GM12878 (cell line): Measurements from ENCODE around the gene HTRA3. TPM values are rescaled to one million over a fixed set of nuclear protein-coding genes. Genes with fewer than 3 reads are reported as not detected.

Experiments used
- ATAC-seq: fragments of 200-7000 bp; cut with Tn5 transposase; 3 replicates; pipeline ENCODE4 v1.9.1; 2020; ENCODE audit warnings: mild to moderate bottlenecking, moderate library complexity
- BruUV-seq: library from RNA; stranded (reverse); fragments of 400-500 nt; replicated peaks from 2 replicates; lab custom pipeline; 2021; lab: Mats Ljungman, UMichigan
- CTCF ChIA-PET: fragments of 300-600 bp; sonication (Branson Sonifier 250); formaldehyde crosslinking; extraction: SDS; loops from one replicate; lab custom pipeline; 2021; ENCODE audit warnings: inconsistent platforms; lab: Yijun Ruan, JAX
- POLR2A ChIA-PET: fragments of 350-600 bp; formaldehyde crosslinking; extraction: SDS; loops from one replicate; lab custom pipeline; 2021; ENCODE audit warnings: inconsistent platforms; lab: Charles Lee
- RAD21 ChIA-PET: fragments of 300-600 bp; sonication (Branson Sonifier 250); formaldehyde crosslinking; loops from one replicate; lab custom pipeline; 2023; ENCODE audit warnings: antibody characterized with exemption; ENCODE audit not compliant: unreplicated experiment; lab: Charles Lee
- SMC1A ChIA-PET: fragments of 300-600 bp; sonication (Branson Sonifier 250); formaldehyde crosslinking; loops from one replicate; lab custom pipeline; 2023; ENCODE audit not compliant: unreplicated experiment, uncharacterized antibody; lab: Charles Lee
- DNase-seq: peaks from one replicate; pipeline ENCODE4 v3.0.0-alpha.2; 2011; ENCODE audit warnings: low read depth, low spot score
- FAIRE-seq: peaks from 3 replicates; lab custom pipeline; 2011; peaks lifted over from hg19 to GRCh38; lab: Jason Lieb, UNC
- H2AFZ ChIP-seq: 2 replicates; pipeline ENCODE4 v1.6.0; 2011; ENCODE audit warnings: low read depth, low read length, control low read depth; ENCODE audit not compliant: control insufficient read depth
- H3K27ac ChIP-seq: 2 replicates; pipeline ENCODE4 v1.5.1; 2011; ENCODE audit warnings: control low read depth; ENCODE audit not compliant: control insufficient read depth, insufficient read depth
- H3K27me3 ChIP-seq, 2 experiments: replicated peaks in 1 of 2; 2 replicates each; pipeline versions ENCODE4 v1.6.0 to v1.6.1; 2011; ENCODE audit warnings: low read length in 1 of 2; ENCODE audit not compliant: control insufficient read depth in 2 of 2, insufficient read depth in 2 of 2
- H3K36me3 ChIP-seq, 2 experiments: 2 replicates each; pipeline ENCODE4 v1.5.1; 2011; ENCODE audit warnings: low read length in 1 of 2; ENCODE audit not compliant: control insufficient read depth in 2 of 2, insufficient read depth in 2 of 2
- H3K4me1 ChIP-seq: 2 replicates; pipeline ENCODE4 v1.6.1; 2011; ENCODE audit warnings: mild to moderate bottlenecking, low read length, moderate library complexity, mixed read lengths; ENCODE audit not compliant: control insufficient read depth, insufficient read depth
- H3K4me2 ChIP-seq: 2 replicates; pipeline ENCODE4 v1.6.0; 2011; ENCODE audit warnings: control low read depth; ENCODE audit not compliant: control insufficient read depth, insufficient read depth
- H3K4me3 ChIP-seq: fragments of 200-600 bp; sonication (generic); 2 replicates; pipeline ENCODE4 v1.5.1; 2016
- H3K79me2 ChIP-seq: 2 replicates; pipeline ENCODE4 v1.6.0; 2011; ENCODE audit warnings: low read length; ENCODE audit not compliant: control insufficient read depth, insufficient read depth
- H3K9ac ChIP-seq: 2 replicates; pipeline ENCODE4 v1.8.0; 2011; ENCODE audit warnings: low read length, control low read depth, mixed read lengths; ENCODE audit not compliant: control insufficient read depth, insufficient read depth
- H3K9me3 ChIP-seq: replicated peaks from 3 replicates; pipeline ENCODE4 v1.5.1; 2011; ENCODE audit warnings: mild to moderate bottlenecking, low read length; ENCODE audit not compliant: control insufficient read depth, insufficient read depth
- H4K20me1 ChIP-seq: 2 replicates; pipeline ENCODE4 v1.6.0; 2011; ENCODE audit not compliant: control insufficient read depth, insufficient read depth
- MTA3 ChIP-seq: IDR thresholded peaks from 2 replicates; pipeline ENCODE4 v1.6.1; 2012; ENCODE audit warnings: low read length, inconsistent platforms, borderline replicate concordance
- SREBF1 ChIP-seq: IDR thresholded peaks from 2 replicates; pipeline ENCODE4 v1.6.1; 2012; ENCODE audit warnings: mild to moderate bottlenecking, low read length
- TCF3 ChIP-seq: IDR thresholded peaks from 2 replicates; pipeline ENCODE4 v1.6.1; 2012; ENCODE audit warnings: low read depth, mild to moderate bottlenecking, low read length, borderline replicate concordance; ENCODE audit not compliant: insufficient read depth
- ZSCAN29 ChIP-seq: fragments of 450-650 bp; IDR thresholded peaks from 2 replicates; pipeline ENCODE4 v1.6.1; 2017; ENCODE audit warnings: mild to moderate bottlenecking, moderate library complexity
- WGBS: methylation state at CpG from one replicate; pipeline ENCODE4 v1.1.6; 2016; ENCODE audit warnings: low lambda C conversion rate; ENCODE audit not compliant: insufficient replicate concordance, insufficient coverage; ENCODE audit errors: missing lambda C conversion rate; 5-methylcytosine and 5-hydroxymethylcytosine counted together
- in situ Hi-C: fragments of 300-500 bp; cut with MboI; formaldehyde crosslinking; loops from 9 replicates; pipeline ENCODE4 v1.14.3; 2018; ENCODE audit warnings: mixed read lengths
- intact Hi-C: fragments of 100-400 bp; cut with micrococcal nuclease; formaldehyde crosslinking; loops from one replicate; pipeline ENCODE4 v1.14.2; 2022; ENCODE audit not compliant: unreplicated experiment
- polyA plus RNA-seq, 11 experiments: library from polyadenylated mRNA; depleted of rRNA in 4 of 11; unstranded in 6 of 11; stranded (reverse) in 5 of 11; fragments of >200 nt; fragmentation: Nextera tagmentation in 4 of 11; fragmentation: Illumina TruSeq in 1 of 11; extraction: Ambion mirVana in 4 of 11; extraction: Trizol in 1 of 11; gene quantifications; 1 replicate in 1 of 11; 2 replicates in 10 of 11; pipeline versions ENCODE4 v1.2.1 to v1.2.3, GENCODE V29; 2011 to 2016; ENCODE audit warnings: inconsistent platforms in 2 of 11, missing spikeins in 2 of 11, low read depth in 1 of 11
- total RNA-seq, 4 experiments: library from RNA; depleted of rRNA in 3 of 4; stranded (reverse); fragments of >200 nt in 3 of 4; fragmentation: Illumina TruSeq in 1 of 4; extraction: Trizol in 1 of 4; gene quantifications; 2 replicates each; pipeline versions ENCODE4 v1.2.1 to v1.2.3, GENCODE V29; 2013 to 2021
- TF ChIP-seq, protein P1 (sequence below): fragments of 450-650 bp; IDR thresholded peaks from 2 replicates; pipeline ENCODE4 v1.6.1; 2016; ENCODE audit warnings: mild to moderate bottlenecking

Gene HTRA3
- total and polyA plus RNA-seq, 10 of the 15 experiments (the other 5 are each of a cell fraction or from before 2014, with no cell fraction given) = 0.04 to 1.2 (median 0.08) TPM; not detected in 7

DNA sequence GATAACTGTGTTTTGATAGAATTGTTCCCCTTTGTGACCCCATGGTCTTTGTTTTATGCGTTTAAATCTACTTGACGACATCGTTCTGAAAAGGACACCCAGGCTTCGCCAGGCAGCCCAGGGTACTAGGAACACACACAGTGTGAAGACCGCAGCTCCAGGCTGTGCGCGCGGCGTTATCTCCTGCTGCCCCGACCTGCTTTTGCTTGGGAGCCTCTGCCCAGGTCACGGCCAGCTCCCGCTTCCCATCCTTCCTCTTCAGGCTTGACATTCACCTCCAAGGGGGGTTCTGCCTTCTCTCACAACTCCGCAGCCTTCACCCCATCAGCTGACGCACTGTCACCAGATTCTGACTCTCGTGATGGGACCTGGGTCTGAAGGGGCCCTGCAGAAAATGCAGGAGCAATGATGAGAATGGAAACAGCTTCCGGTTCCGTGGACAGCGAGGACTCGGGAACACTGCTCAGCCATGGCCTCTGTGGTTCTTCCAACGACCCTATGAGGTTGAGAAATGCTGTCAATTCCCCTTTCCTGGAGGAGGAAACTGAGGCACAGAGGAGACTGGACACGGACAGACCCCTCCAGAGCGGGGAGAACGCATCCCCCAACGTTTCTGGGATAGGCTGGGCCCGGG is 536 bp upstream of the HTRA3 start (continued):
- TF ChIP-seq TCF3 = no peak

GRCh38 chr4:8270418-8270771 is 841 bp downstream of the HTRA3 start:
- WGBS = 69% methylated on average over 7 of the region's 11 CpGs
- no peak overlapping the region for H2AFZ ChIP-seq
- in situ Hi-C loops = no loop called here
- no peaks in the 10 kb centered on the region for H3K9me3 ChIP-seq
- peaks cover 2 to 6% of the 10 kb centered on the region in 2 experiments; a peak in 3 of 4 replicates for H3K27me3 ChIP-seq
- BruUV-seq = no TSS peak
- TF ChIP-seq SREBF1 = no peak
- TF ChIP-seq ZSCAN29 = no peak
- no peak for TF ChIP-seq MTA3
- TF ChIP-seq, protein P1, sequence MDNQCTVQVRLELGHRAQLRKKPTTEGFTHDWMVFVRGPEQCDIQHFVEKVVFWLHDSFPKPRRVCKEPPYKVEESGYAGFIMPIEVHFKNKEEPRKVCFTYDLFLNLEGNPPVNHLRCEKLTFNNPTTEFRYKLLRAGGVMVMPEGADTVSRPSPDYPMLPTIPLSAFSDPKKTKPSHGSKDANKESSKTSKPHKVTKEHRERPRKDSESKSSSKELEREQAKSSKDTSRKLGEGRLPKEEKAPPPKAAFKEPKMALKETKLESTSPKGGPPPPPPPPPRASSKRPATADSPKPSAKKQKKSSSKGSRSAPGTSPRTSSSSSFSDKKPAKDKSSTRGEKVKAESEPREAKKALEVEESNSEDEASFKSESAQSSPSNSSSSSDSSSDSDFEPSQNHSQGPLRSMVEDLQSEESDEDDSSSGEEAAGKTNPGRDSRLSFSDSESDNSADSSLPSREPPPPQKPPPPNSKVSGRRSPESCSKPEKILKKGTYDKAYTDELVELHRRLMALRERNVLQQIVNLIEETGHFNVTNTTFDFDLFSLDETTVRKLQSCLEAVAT = no peak
- TF ChIP-seq, all 136 proteins: peak for 0
- FAIRE-seq = no peak
- H3K4me3 ChIP-seq = no peak overlapping the region
- H3K4me2 ChIP-seq = no peak overlapping the region
- no peaks in the 10 kb centered on the region for H3K4me1 ChIP-seq
- ChIA-PET POLR2A (no interaction called here), SMC1A (no interaction called here), CTCF (no interaction called here), RAD21 (no interaction called here)
- no peak overlapping the region for H3K9ac ChIP-seq
- no peak overlapping the region for H3K27ac ChIP-seq
- ATAC-seq = no peak
- no peaks in the 10 kb centered on the region for H3K79me2 ChIP-seq
- intact Hi-C loops = no loop called here
- H3K36me3 ChIP-seq = no peaks in the 10 kb centered on the region
- no peak for DNase-seq
- no peaks in the 10 kb centered on the region for H4K20me1 ChIP-seq
